Thyroid gland (tissue), 4 donors: ENCODE measurements around the gene LRMDA. TPM values are rescaled to one million over a fixed set of nuclear protein-coding genes. Genes with fewer than 3 reads are reported as not detected.

Experiments
- DNase-seq, 2 donors: peaks; one replicate each; pipeline ENCODE4 v3.0.0-alpha.2; 2019
- H3K27ac ChIP-seq, 3 donors: fragments of 200-600 bp; sonication (generic); 1 replicate in 2 of 3; 2 replicates in 1 of 3; pipeline ENCODE4 v1.5.1; 2016 to 2019; ENCODE audit warnings: mild to moderate bottlenecking in 1 of 3, moderate library complexity in 1 of 3
- H3K27me3 ChIP-seq: fragments of 200-600 bp; sonication (generic); one replicate; pipeline ENCODE4 v1.5.1; 2019
- H3K36me3 ChIP-seq, 2 donors: fragments of 200-600 bp; sonication (generic); one replicate each; pipeline ENCODE4 v1.5.1; 2016 to 2019
- H3K4me1 ChIP-seq, 2 donors: fragments of 200-600 bp; sonication (generic); one replicate each; pipeline ENCODE4 v1.5.1; 2017 to 2019
- H3K4me3 ChIP-seq, 3 donors: fragments of 200-600 bp; sonication (generic); replicated peaks in 1 of 3; 1 replicate in 2 of 3; 2 replicates in 1 of 3; pipeline ENCODE4 v1.5.1; 2016; ENCODE audit warnings: mild to moderate bottlenecking in 1 of 3
- H3K9me3 ChIP-seq: fragments of 200-600 bp; sonication (generic); one replicate; pipeline ENCODE4 v1.5.1; 2017
- POLR2A ChIP-seq, 2 donors: fragments of 450-650 bp; IDR thresholded peaks; one replicate each; pipeline ENCODE4 v1.6.1; 2017; ENCODE audit warnings: antibody characterized with exemption in 2 of 2, mild to moderate bottlenecking in 2 of 2, moderate library complexity in 1 of 2
- WGBS, 2 donors: methylation state at CpG; one replicate each; pipeline ENCODE4 v1.1.5; 2017; 5-methylcytosine and 5-hydroxymethylcytosine counted together
- intact Hi-C: fragments of 100-400 bp; cut with DNase I; formaldehyde crosslinking; loops from one replicate; pipeline ENCODE4 v1.15.1; 2023
- total RNA-seq, 4 donors: library from RNA; depleted of rRNA; stranded (reverse); fragments of >200 nt; gene quantifications; one replicate each; pipeline ENCODE4 v1.2.3, GENCODE V29; 2016
- TF ChIP-seq, protein P1 (sequence below), 6 experiments: fragments of 200-600 bp in 3 of 6; fragments of 450-650 bp in 3 of 6; sonication (generic) in 3 of 6; IDR thresholded peaks; one replicate each; pipeline ENCODE4 v1.5.1; 2016 to 2019; ENCODE audit warnings: antibody characterized with exemption in 6 of 6, mild to moderate bottlenecking in 2 of 6, inconsistent platforms in 1 of 6, moderate library complexity in 1 of 6

LRMDA gene
- total RNA-seq, 4 donors from 2014 or later, result 16.5 to 31.7 (median 23.2) TPM

DNA sequence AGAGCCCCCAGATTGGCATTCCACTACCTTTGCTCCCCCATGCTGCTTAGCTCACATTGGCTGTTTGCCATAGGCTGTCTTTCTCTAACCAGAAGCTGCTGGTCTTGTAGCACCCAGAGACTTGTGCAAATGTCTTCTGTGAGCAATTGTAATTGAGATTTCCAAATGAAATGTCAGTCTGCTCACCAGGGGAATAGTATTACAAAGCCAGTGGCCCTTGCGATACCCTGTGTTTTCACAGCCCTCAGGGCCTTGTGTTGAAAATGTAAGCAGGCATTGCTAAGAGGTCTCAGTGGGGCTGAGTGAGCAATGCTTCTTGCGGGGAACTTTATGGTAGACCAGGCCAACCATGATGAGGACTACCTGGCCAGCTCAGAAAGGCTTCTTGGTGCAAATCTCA, 746.5 kb downstream of the LRMDA start:
- no peak overlapping the region for H3K4me3 ChIP-seq
- no peaks in the 10 kb centered on the region for H3K27me3 ChIP-seq
- WGBS, 2 donors, result 25 to 51% methylated on average over 2 of the region's 2 CpGs
- H3K9me3 ChIP-seq, result no peaks in the 10 kb centered on the region
- no peaks in the 10 kb centered on the region for H3K36me3 ChIP-seq
- peak; percentile 19 to 31 for DNase-seq
- TF ChIP-seq POLR2A (IDR thresholded peaks at IDR 0.05), result no peak
- TF ChIP-seq, protein P1, sequence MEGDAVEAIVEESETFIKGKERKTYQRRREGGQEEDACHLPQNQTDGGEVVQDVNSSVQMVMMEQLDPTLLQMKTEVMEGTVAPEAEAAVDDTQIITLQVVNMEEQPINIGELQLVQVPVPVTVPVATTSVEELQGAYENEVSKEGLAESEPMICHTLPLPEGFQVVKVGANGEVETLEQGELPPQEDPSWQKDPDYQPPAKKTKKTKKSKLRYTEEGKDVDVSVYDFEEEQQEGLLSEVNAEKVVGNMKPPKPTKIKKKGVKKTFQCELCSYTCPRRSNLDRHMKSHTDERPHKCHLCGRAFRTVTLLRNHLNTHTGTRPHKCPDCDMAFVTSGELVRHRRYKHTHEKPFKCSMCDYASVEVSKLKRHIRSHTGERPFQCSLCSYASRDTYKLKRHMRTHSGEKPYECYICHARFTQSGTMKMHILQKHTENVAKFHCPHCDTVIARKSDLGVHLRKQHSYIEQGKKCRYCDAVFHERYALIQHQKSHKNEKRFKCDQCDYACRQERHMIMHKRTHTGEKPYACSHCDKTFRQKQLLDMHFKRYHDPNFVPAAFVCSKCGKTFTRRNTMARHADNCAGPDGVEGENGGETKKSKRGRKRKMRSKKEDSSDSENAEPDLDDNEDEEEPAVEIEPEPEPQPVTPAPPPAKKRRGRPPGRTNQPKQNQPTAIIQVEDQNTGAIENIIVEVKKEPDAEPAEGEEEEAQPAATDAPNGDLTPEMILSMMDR (IDR thresholded peaks at IDR 0.05), result no peak
- H3K4me1 ChIP-seq, result peaks cover 0 to 5% of the 10 kb centered on the region in 2 donors
- intact Hi-C loops, result no loop called here
- H3K27ac ChIP-seq, result no peak overlapping the region

DNA sequence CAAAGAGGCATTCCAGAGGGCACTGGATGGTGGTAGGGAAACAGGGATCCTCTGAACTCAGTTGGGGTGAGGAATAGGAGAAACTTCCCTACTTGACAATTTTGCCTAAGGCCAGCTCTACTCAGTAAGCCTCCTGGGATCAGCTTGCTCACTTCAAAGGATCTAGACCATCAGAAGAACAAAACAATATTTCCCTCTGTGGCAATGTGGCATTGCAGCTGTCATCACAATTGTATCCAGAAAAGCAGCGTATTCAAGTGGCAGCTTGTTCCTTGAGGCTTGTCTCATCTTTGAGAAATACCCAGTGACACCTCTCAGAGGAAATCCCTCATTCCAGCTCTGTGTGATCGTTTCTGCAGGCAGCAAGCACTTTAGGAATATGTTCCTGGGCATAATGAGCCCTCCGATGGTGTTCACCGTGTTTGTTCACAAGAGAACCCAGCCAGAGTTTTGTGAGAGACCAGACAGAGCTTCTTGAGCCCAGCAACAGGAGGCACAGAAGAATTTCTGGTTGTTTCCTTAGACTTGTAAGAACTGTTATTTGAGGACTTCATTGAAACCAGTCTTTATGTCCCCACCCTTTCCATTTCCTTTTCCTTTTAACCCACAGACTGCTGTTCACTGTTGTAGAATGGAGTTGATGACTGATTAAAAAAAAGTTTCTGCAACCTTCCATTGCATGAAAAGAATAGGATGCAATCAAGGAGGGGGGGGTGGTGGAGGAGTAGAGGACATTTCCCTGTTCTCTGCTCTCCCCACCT, 747.3 kb downstream of the LRMDA start:
- peaks cover 0 to 5% of the 10 kb centered on the region in 2 donors for H3K4me1 ChIP-seq
- 54 to 76% methylated on average over 4 of the region's 4 CpGs for WGBS, 2 donors

DNA sequence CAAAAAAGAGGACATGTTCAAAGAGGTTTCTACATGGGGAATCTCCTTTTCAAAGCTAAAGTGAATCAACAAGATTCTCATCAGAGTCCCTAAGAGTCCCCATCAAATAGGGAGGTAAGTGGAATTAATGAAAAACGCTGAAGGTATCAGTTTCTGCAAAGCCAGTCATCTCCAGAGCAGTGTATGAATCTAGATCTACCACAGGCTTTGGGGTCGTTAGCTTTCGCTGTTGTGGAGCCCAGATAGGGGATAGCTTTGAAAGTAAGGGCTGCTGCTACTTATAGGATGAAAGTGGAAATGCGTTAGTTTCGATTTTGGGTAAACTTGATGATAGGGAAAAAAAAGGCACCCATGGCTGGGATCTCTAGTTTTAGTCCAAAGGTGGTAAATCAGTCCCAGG, 748.4 kb downstream of the LRMDA start:
- 94 to 96% methylated on average over 5 of the region's 5 CpGs for WGBS, 2 donors

More for the DNA sequence above, 747.3 kb downstream of the LRMDA start:
- H3K27me3 ChIP-seq, result no peaks in the 10 kb centered on the region
- H3K27ac ChIP-seq, result no peak overlapping the region
- TF ChIP-seq, protein P1 (IDR thresholded peaks at IDR 0.05), result no peak
- TF ChIP-seq POLR2A (IDR thresholded peaks at IDR 0.05), result no peak
- intact Hi-C loops, result no loop called here
- H3K4me3 ChIP-seq, result no peak overlapping the region
- H3K36me3 ChIP-seq, result no peaks in the 10 kb centered on the region
- no peaks in the 10 kb centered on the region for H3K9me3 ChIP-seq
- DNase-seq, result no peak

DNA sequence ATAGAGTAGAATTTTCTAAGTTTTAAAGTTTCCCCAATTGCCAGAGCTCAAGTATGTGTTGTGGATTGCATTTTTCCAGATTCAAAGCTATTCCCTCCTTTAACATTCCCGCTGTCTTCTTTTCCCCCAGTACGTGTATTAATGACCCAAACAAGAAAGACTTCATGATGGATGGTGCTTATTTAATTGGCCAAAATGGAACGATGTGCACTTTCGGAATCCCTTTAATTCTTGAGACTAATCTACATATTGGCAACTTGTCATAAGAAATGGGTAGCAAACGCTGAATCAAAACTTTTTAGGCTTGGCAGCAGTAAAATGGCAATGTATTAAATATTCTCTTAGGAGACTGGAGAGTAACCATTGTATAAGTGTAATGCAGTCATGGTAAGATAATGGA, 753.2 kb downstream of the LRMDA start:
- intact Hi-C loops, result no loop called here
- TF ChIP-seq POLR2A (IDR thresholded peaks at IDR 0.05), result no peak
- TF ChIP-seq, protein P1 (IDR thresholded peaks at IDR 0.05), result no peak
- Histone ChIP-seq H3K27me3 (no peaks in the 10 kb centered on the region), H3K4me1 (peaks cover 0 to 6% of the 10 kb centered on the region in 2 donors), H3K4me3 (no peak overlapping the region), H3K27ac (no peak overlapping the region), H3K36me3 (no peaks in the 10 kb centered on the region), H3K9me3 (no peaks in the 10 kb centered on the region)
- 90 to 97% methylated on average over 5 of the region's 5 CpGs for WGBS, 2 donors
- DNase-seq, result no peak

More for the DNA sequence above, 748.4 kb downstream of the LRMDA start:
- no peak for DNase-seq
- Histone ChIP-seq H3K4me1 (peaks cover 0 to 5% of the 10 kb centered on the region in 2 donors), H3K9me3 (no peaks in the 10 kb centered on the region), H3K4me3 (no peak overlapping the region), H3K27ac (no peak overlapping the region), H3K27me3 (no peaks in the 10 kb centered on the region), H3K36me3 (no peaks in the 10 kb centered on the region)
- TF ChIP-seq POLR2A (IDR thresholded peaks at IDR 0.05), result no peak
- TF ChIP-seq, protein P1 (IDR thresholded peaks at IDR 0.05), result no peak
- intact Hi-C loops, result no loop called here
